Measurements from ENCODE around the gene PTPRR.

GRCh38 chr12:70756118-70756517 is 164.4 kb downstream of the PTPRR start:
- TF ChIP-seq CTCF (IDR thresholded peaks at IDR 0.05) = no peak
- TF ChIP-seq POLR2A (IDR thresholded peaks at IDR 0.05) = no peak

All from body of pancreas (tissue), 4 donors.